Measurements from ENCODE around the gene DDX42.

The DDX42 gene

DNA sequence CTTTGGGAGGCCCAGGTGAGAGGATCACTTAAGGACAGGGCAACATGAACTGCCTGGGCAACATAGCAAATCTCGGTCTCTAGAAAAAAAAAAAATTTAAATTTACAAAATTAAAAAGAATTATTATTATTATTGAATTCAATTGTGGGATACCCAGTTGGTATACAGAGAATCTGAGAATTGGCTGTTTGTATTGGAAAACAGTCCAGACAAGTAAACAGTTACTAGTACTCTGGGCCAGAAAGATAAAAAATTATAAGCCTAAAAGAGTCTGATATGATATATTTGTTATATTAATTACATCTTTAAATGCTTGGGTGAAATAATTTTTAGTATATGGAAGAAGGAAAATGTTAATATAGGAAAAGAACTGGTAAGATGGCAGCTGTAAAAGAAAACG is 15.5 kb upstream of the DDX42 start:
- Histone ChIP-seq H3K27ac (ENCODE audit: low read length) (no peak overlapping the region), H3K4me3 (ENCODE audit: low read length in 2 of 2) (no peak overlapping the region), H3K27me3 (ENCODE audit: control insufficient read depth in 1 of 2, insufficient read depth in 2 of 2, low read length in 2 of 2) (no peaks in the 10 kb centered on the region), H3K9me3 (ENCODE audit: control insufficient read depth in 2 of 2, low read length in 2 of 2) (no peaks in the 10 kb centered on the region), H3K36me3 (ENCODE audit: control insufficient read depth in 2 of 2, insufficient read depth in 2 of 2, low read length in 2 of 2) (peaks cover 35 to 57% of the 10 kb centered on the region in 2 donors), H3K9ac (ENCODE audit: low read length in 2 of 2) (no peak overlapping the region), H3K4me1 (ENCODE audit: control insufficient read depth, insufficient read depth, low read length) (no peaks in the 10 kb centered on the region)

DNA sequence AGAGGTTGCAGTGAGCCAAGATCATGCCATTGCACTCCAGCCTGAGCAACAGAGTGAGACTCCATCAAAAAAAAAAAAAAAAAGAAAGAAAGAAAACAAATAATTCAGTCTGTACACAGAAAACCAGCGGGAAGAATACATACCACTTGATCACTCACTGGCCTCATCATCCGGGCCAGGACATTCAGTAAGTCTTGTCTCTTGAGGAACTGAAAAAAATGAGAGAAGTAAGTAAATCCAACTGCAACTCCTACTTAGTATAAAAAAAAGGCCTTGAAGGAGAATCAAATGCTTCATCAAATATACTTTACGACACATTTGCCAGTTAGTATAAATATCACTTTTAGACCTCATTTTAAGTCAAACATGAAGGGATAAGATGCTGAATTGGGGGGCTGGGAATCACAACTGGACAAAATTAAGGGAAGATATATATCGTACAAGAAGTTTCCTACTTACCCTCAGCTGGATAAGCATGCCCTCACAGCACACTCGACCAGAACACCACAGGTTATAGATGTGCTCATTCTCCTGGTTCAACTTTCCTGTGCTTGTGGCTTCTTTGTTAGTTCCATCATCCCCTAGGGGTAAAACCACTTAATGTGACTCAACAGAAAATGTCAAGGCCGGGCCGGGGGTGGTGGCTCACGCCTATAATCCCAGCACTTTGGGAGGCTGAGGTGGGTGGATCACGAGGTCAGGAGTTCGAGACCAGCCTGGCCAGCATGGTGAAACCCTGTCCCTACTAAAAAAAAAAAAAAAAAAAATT is 13.0 kb upstream of the DDX42 start:
- Histone ChIP-seq H3K36me3 (ENCODE audit: control insufficient read depth in 2 of 2, insufficient read depth in 2 of 2, low read length in 2 of 2) (peaks cover 27 to 49% of the 10 kb centered on the region in 2 donors), H3K9me3 (ENCODE audit: control insufficient read depth in 2 of 2, low read length in 2 of 2) (no peaks in the 10 kb centered on the region), H3K4me1 (ENCODE audit: control insufficient read depth, insufficient read depth, low read length) (no peaks in the 10 kb centered on the region), H3K4me3 (ENCODE audit: low read length in 2 of 2) (no peak overlapping the region), H3K9ac (ENCODE audit: low read length in 2 of 2) (no peak overlapping the region), H3K27ac (ENCODE audit: low read length) (no peak overlapping the region), H3K27me3 (ENCODE audit: control insufficient read depth in 1 of 2, insufficient read depth in 2 of 2, low read length in 2 of 2) (no peaks in the 10 kb centered on the region)

DNA sequence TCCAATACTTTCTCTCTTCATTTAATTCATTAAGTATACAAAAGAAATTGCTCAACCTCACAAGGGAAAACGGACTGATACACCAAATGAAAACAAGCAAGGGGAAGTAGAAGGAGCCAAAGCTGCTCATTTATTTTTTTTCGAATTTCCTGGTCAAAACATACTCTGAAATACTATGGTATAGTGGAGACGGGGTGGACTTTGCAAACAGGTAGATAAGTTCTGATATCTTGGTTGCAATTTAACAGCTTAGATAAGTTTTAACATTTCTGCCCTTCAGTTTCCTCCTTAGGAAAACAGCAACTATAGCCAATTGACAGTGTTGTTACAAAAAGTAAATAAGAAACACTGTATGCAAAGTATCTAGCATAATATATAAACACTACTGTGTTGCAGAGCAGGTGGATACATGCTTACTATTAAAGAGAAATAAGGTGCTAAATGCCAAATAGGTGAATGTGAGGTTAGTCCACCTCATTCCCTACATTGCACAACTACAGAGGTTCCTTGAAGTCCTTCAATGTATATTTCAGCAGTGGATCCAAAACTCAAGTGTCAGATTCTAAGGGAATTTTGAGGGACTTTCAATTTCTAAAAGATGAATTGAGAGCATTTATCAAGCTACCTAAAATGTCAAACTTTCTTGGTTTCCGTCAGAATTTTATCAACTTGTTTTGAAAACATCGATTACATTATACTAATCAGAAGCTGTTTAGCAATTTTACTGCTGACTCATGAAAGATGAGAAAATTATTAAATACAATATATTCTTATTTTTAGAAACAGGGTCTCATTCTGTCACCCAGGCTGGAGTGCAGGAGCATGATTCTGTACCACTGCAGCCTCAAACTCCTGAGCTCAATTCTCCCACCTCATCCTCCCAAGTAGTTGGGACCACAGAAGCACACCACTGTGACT is 11.6 kb upstream of the DDX42 start:
- H3K36me3 ChIP-seq (ENCODE audit: control insufficient read depth in 2 of 2, insufficient read depth in 2 of 2, low read length in 2 of 2), result peaks cover 19 to 40% of the 10 kb centered on the region in 2 donors
- H3K4me3 ChIP-seq (ENCODE audit: low read length in 2 of 2), result no peak overlapping the region
- H3K9me3 ChIP-seq (ENCODE audit: control insufficient read depth in 2 of 2, low read length in 2 of 2), result no peaks in the 10 kb centered on the region
- H3K27me3 ChIP-seq (ENCODE audit: control insufficient read depth in 1 of 2, insufficient read depth in 2 of 2, low read length in 2 of 2), result no peaks in the 10 kb centered on the region
- no peak overlapping the region for H3K9ac ChIP-seq (ENCODE audit: low read length in 2 of 2)
- no peaks in the 10 kb centered on the region for H3K4me1 ChIP-seq (ENCODE audit: control insufficient read depth, insufficient read depth, low read length)
- no peak overlapping the region for H3K27ac ChIP-seq (ENCODE audit: low read length)

DNA sequence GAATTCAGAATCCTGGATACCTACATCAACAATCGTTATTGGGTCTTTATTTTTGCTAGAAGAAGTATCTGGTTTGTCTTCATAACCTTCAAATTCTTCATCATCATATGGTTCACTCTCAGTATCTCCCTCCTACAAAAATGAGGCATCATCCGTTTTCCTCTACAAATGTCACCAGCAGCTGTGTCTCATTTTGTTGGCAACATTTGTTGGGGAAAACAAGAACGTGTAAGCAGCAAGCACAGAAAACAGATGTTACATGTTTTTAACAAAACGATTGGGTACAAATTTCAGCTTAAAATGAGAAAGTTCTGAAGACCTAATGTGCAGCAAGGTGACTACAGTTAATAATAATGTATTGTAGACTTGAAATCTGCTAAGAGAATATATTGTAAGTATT is 9.3 kb upstream of the DDX42 start:
- peaks cover 16 to 35% of the 10 kb centered on the region in 2 donors for H3K36me3 ChIP-seq (ENCODE audit: control insufficient read depth in 2 of 2, insufficient read depth in 2 of 2, low read length in 2 of 2)
- no peaks in the 10 kb centered on the region for H3K9me3 ChIP-seq (ENCODE audit: control insufficient read depth in 2 of 2, low read length in 2 of 2)
- no peaks in the 10 kb centered on the region for H3K27me3 ChIP-seq (ENCODE audit: control insufficient read depth in 1 of 2, insufficient read depth in 2 of 2, low read length in 2 of 2)
- H3K4me3 ChIP-seq (ENCODE audit: low read length in 2 of 2), result no peak overlapping the region
- no peak overlapping the region for H3K27ac ChIP-seq (ENCODE audit: low read length)
- H3K9ac ChIP-seq (ENCODE audit: low read length in 2 of 2), result no peak overlapping the region
- H3K4me1 ChIP-seq (ENCODE audit: control insufficient read depth, insufficient read depth, low read length), result no peaks in the 10 kb centered on the region

DNA sequence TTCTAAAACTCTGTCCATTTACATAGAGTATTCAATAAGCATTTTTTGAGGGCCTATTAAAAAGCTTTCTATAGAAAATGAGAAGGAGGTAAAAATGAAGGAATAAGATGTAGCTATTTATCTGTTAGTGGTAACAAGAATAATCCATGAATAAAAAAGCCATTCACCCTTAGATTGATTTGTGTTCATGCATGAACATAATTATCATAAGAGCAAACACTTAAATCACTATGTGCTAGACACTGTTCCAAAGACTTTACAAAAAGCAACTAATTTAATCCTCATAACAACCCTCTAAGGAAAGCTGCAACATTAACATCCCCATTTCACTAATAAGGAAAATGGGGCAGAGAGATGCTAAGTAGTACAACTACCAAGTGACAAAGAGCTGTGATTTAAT is 7.2 kb upstream of the DDX42 start:
- Histone ChIP-seq H3K4me3 (ENCODE audit: low read length in 2 of 2) (no peak overlapping the region), H3K4me1 (ENCODE audit: control insufficient read depth, insufficient read depth, low read length) (no peaks in the 10 kb centered on the region), H3K27ac (ENCODE audit: low read length) (no peak overlapping the region), H3K36me3 (ENCODE audit: control insufficient read depth in 2 of 2, insufficient read depth in 2 of 2, low read length in 2 of 2) (peaks cover 10 to 25% of the 10 kb centered on the region in 2 donors), H3K9ac (ENCODE audit: low read length in 2 of 2) (no peak overlapping the region), H3K27me3 (ENCODE audit: control insufficient read depth in 1 of 2, insufficient read depth in 2 of 2, low read length in 2 of 2) (no peaks in the 10 kb centered on the region), H3K9me3 (ENCODE audit: control insufficient read depth in 2 of 2, low read length in 2 of 2) (no peaks in the 10 kb centered on the region)

DNA sequence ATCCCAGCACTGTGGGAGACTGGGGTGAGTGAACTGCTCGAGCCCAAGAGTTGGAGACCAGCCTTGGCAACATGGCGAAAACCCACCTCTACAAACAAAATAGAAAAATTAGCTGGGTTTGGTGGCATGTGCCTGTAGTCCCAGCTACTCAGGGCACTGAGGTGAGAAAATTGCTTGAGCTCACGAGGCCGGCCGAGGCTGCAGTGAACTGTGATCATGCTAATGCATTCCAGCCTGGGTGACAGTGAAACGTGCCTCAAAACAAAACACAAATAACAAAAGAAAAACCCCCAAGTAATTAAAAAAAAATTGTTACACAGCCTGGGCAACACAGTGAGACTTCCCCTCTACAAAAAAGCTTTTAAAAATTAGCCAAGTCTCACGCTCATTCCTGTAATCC is 5.5 kb upstream of the DDX42 start:
- H3K27ac ChIP-seq (ENCODE audit: low read length), result no peak overlapping the region
- no peak overlapping the region for H3K9ac ChIP-seq (ENCODE audit: low read length in 2 of 2)
- H3K4me1 ChIP-seq (ENCODE audit: control insufficient read depth, insufficient read depth, low read length), result peaks cover 6% of the 10 kb centered on the region
- no peaks in the 10 kb centered on the region for H3K9me3 ChIP-seq (ENCODE audit: control insufficient read depth in 2 of 2, low read length in 2 of 2)
- H3K4me3 ChIP-seq (ENCODE audit: low read length in 2 of 2), result no peak overlapping the region
- no peaks in the 10 kb centered on the region for H3K27me3 ChIP-seq (ENCODE audit: control insufficient read depth in 1 of 2, insufficient read depth in 2 of 2, low read length in 2 of 2)
- H3K36me3 ChIP-seq (ENCODE audit: control insufficient read depth in 2 of 2, insufficient read depth in 2 of 2, low read length in 2 of 2), result peaks cover 5 to 11% of the 10 kb centered on the region in 2 donors

DNA sequence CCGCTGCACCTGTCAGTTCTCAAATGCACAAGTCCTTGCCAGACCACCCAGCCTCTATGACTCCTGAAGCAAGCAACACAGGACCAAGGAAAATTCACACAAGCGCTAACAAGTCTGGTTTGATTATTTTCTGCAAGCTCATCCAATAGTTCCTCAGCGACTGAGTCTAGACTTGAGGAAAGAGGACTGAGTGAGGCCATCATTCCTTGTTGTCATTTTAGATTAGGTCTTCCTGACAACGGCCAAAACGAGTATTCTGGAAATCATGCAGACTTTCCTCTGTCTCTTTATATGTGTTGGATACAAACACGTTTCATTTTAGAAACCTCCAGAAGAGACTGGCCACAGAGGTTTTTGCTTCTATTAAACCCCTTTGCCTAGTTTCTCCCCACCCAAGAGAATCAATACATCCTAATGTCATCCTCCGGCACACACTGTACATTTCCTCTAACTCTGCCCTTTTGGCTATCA is 1.1 kb upstream of the DDX42 start:
- no peaks in the 10 kb centered on the region for H3K9me3 ChIP-seq (ENCODE audit: control insufficient read depth in 2 of 2, low read length in 2 of 2)
- peaks cover 26% of the 10 kb centered on the region for H3K4me1 ChIP-seq (ENCODE audit: control insufficient read depth, insufficient read depth, low read length)
- peaks cover 0 to 1% of the 10 kb centered on the region in 2 donors for H3K36me3 ChIP-seq (ENCODE audit: control insufficient read depth in 2 of 2, insufficient read depth in 2 of 2, low read length in 2 of 2)
- H3K27me3 ChIP-seq (ENCODE audit: control insufficient read depth in 1 of 2, insufficient read depth in 2 of 2, low read length in 2 of 2), result no peaks in the 10 kb centered on the region
- H3K27ac ChIP-seq (ENCODE audit: low read length), result peak overlapping the region; percentile 98
- H3K9ac ChIP-seq (ENCODE audit: low read length in 2 of 2), result peak overlapping the region; percentile 89 to 99
- peak overlapping the region; percentile 75 to 98 for H3K4me3 ChIP-seq (ENCODE audit: low read length in 2 of 2)

DNA sequence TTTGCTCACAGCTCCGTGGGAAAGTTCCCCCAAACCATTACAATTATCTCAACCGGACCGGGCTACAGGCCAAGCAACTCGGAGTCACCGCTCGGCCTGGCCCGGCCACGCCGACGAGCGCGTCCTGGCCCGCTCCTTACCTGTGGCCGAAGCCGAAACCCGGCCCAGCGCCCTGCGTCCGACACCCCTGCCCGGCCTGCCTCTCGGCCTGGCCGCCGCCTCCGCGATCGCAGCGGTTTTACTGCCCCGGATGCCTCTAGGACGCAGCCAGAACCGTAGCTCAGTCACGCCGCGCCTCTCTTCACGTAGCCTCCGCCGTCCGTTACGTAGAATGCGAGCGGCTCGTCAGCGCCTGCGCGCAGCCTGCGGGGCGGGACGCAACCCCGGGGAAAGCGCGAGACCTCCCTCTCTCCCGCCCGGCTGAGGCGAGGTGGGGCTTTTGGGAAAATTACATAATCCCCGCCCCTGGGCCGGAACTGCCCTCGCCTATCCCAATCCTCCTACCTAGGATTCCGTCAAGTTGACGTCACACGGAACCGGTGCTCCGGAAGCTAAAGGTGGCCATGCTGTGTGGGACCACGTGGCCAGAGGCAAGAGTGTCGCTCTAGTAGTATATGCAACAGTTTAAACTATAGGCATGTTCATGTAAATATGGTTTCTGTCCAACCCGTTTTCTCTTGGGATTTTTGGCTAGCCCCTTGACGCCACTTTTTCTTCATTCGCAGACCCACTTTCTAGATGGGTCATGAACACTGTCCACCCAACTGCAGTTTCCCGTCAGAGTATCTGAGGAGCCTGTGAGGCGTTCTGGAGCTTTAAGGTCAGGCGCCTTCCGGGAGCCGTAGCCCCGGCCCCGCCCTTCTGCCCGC is 464 bp upstream of the DDX42 start, which contains the start of gene CCDC47:
TSS of gene CCDC47 (minus strand) at position 326 of the 869 bp plus-strand sequence. CDS start 7,422 bp downstream, outside the sequence.
- Histone ChIP-seq H3K27me3 (ENCODE audit: control insufficient read depth in 1 of 2, insufficient read depth in 2 of 2, low read length in 2 of 2) (no peaks in the 10 kb centered on the region), H3K36me3 (ENCODE audit: control insufficient read depth in 2 of 2, insufficient read depth in 2 of 2, low read length in 2 of 2) (peaks cover 2 to 7% of the 10 kb centered on the region in 2 donors), H3K4me3 (ENCODE audit: low read length in 2 of 2) (peak within 1 kb of the TSS; percentile 91 to 98), H3K27ac (ENCODE audit: low read length) (peak within 1 kb of the TSS; percentile 98), H3K9ac (ENCODE audit: low read length in 2 of 2) (peak within 1 kb of the TSS; percentile 93 to 99), H3K4me1 (ENCODE audit: control insufficient read depth, insufficient read depth, low read length) (peaks cover 26% of the 10 kb centered on the region), H3K9me3 (ENCODE audit: control insufficient read depth in 2 of 2, low read length in 2 of 2) (no peaks in the 10 kb centered on the region)

DNA sequence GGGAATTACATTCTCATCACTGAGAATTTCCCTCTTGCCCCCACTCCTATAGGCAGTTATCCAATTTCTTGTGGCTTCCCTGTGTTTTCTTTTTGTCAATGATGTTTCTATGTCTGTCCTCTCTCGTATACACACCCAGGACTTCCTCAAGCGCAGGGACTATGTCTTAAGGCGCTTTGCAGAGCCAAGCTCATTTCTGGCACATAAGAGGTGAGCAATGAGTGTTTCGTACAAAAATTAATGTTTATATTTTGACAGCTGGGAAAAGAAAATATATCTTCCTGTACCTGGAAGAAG is 947 bp downstream of the DDX42 start:
- Histone ChIP-seq H3K27me3 (ENCODE audit: control insufficient read depth in 1 of 2, insufficient read depth in 2 of 2, low read length in 2 of 2) (no peaks in the 10 kb centered on the region), H3K36me3 (ENCODE audit: control insufficient read depth in 2 of 2, insufficient read depth in 2 of 2, low read length in 2 of 2) (peaks cover 2 to 7% of the 10 kb centered on the region in 2 donors), H3K9me3 (ENCODE audit: control insufficient read depth in 2 of 2, low read length in 2 of 2) (no peaks in the 10 kb centered on the region), H3K27ac (ENCODE audit: low read length) (peak overlapping the region; percentile 98), H3K9ac (ENCODE audit: low read length in 2 of 2) (peak overlapping the region; percentile 90 to 93), H3K4me1 (ENCODE audit: control insufficient read depth, insufficient read depth, low read length) (peaks cover 26% of the 10 kb centered on the region), H3K4me3 (ENCODE audit: low read length in 2 of 2) (peak overlapping the region; percentile 91 to 98)

DNA sequence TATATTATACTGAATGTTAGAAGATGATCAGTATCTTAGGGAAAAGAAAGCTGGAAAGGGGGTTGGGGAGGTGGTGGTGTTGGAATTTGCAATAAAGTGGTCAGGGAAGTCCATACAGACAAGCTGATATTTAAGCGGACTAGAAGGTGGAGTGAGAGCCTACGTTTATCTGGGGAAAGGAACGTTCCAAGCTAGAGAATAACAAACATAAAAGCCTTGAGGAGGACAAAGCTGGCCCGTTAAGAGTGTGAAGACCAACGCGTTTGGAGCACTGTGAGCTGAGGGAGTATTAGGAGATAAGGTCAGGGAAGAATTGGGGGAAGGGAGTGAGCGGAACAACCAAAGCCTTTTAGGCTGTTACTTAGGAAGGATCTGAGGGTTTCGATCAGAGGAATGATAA is 1.4 kb downstream of the DDX42 start:
- Histone ChIP-seq H3K9me3 (ENCODE audit: control insufficient read depth in 2 of 2, low read length in 2 of 2) (no peaks in the 10 kb centered on the region), H3K4me1 (ENCODE audit: control insufficient read depth, insufficient read depth, low read length) (peaks cover 26% of the 10 kb centered on the region), H3K27ac (ENCODE audit: low read length) (peak overlapping the region; percentile 98), H3K4me3 (ENCODE audit: low read length in 2 of 2) (peak overlapping the region; percentile 91 to 98), H3K27me3 (ENCODE audit: control insufficient read depth in 1 of 2, insufficient read depth in 2 of 2, low read length in 2 of 2) (no peaks in the 10 kb centered on the region), H3K9ac (ENCODE audit: low read length in 2 of 2) (peak overlapping the region; percentile 90 to 93), H3K36me3 (ENCODE audit: control insufficient read depth in 2 of 2, insufficient read depth in 2 of 2, low read length in 2 of 2) (peaks cover 2 to 8% of the 10 kb centered on the region in 2 donors)

All from stomach smooth muscle (tissue), 2 donors.